GM19099 (cell line): ENCODE data around the gene DBX1.

Experiments
- POLR2A ChIP-seq: IDR thresholded peaks from 3 replicates; pipeline ENCODE4 v1.6.1; 2011; ENCODE audit warnings: low read depth; ENCODE audit not compliant: insufficient read length; ENCODE audit errors: extremely low read depth

Gene DBX1

DNA sequence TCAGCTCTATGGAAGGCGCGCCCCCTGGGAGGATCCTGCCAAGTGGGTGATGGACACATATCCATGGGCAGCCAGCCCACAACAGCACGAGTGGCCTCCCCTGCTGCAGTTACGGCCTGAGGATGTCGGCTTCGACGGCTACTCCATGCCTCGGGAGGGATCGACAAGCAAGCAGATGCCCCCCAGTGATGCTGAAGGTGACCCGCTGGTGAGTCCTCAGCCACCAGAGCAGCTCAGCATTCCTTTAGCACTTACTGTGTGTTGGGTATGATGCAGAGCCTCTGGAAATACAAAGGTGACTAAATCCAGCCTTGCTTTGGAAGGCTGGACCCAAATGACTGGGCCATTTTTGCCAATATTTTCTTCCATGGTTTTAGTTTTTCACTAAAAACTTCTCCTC, 45.7 kb downstream of the DBX1 start:
- no peak for TF ChIP-seq POLR2A

DNA sequence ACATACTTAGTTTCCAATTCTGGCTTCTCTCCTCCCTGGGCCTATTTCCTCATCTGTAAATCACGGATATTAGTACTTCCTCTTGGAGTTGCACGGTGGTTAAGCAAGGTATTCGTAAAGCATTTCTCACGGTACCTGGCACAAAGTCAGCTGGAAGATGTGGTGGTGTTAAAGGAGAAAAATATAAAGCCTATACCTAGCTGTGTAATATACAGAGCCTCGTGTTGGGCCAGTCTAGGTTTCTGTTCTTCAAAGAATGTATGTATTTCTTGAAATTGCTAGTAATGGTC, 47.2 kb downstream of the DBX1 start:
- no peak for TF ChIP-seq POLR2A

DNA sequence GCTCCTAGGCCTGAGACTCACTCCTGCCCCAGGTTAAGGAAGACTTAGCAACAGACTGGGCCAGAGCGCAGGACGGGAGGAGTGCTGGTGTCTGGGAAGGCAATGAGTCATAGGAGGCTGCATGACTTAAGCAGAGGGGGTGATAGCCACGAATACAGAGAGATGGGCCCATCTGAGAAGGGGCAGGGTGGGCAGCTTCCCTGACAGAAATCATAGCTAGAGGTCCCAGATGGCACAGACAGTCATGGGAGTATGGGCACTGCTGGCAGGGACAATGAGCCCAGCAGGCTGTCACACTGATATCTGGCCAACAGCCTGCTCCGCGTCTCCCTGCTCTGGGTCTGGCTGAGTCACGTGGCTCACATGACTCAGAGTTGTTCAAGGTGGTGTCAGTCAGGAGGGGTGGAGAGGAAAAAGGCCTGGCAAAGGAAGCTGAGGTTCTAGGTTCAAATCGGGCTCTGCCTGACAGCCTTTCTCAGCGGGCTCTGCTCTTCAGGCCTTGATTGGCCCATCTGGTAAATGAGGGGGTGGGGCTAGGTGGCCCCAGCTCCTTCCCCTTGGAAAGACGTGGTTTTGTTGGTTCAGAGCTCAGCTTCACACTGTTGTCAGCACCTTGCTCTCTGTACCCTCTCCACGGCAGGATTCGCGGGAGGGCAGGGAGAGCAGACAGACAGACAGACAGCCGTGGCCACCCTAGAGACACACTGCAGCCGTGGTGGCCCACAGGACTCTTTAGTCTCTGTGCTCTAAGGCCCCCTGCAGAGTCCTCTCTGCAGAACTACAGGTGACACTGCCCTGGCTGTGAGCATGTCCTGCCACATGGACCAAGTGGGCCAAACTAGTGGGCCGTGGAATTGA, 47.8 kb downstream of the DBX1 start:
- no peak for TF ChIP-seq POLR2A

DNA sequence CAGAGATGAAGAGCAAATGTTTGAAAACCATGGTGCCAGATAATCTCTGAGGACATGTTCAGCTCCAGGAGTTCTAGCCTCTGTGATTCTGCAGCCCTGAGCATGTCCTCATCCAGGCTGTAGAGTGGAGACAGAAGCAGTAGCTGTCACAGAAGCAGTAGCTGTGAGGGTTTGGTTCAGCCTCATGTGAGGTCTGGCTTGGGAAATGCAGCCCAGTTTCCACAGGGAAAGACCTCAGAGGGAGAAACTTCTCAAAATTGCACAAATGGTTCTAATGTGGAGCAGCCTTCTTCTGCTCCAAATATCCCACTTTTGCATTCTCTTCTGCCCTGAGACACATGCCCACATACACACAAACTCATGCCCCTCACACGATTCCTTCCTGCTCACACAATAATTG, 48.4 kb downstream of the DBX1 start:
- no peak for TF ChIP-seq POLR2A

DNA sequence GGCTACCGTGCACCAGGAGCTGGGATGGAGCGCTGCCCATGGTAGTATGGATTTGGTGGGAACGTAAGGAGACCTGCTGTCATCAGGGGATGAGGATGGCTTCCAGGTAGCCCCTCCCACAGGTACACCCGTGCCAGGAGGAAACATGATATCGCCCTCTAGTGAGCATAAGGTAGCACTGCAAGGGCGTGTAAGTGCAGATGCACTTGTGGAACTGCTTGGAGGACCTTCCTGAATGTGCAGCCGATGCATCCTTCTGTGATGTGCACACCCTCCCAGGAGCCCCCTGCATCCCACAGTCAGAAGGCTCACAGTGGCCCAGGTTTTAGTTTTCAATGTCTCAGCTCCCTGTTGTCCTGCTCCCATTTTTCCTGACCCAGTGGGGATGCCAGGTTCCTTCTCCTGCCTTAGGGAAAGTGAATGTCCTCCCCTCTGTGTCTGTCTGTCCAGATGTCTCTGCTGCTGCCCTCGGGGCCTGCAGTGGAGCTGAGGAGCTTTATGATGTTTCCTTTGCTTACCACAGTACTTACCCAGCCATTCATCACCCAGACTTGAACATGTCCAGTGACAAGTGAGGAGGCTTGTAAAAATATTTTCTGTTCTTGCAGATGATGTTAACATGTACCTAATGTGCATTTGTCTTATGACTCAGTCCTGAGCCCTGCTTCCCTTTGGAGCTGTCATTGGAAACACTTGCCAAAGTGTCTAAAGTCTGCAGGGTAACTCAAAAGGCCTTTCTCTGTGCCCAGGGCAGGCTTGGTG, 49.2 kb downstream of the DBX1 start:
- no peak for TF ChIP-seq POLR2A

DNA sequence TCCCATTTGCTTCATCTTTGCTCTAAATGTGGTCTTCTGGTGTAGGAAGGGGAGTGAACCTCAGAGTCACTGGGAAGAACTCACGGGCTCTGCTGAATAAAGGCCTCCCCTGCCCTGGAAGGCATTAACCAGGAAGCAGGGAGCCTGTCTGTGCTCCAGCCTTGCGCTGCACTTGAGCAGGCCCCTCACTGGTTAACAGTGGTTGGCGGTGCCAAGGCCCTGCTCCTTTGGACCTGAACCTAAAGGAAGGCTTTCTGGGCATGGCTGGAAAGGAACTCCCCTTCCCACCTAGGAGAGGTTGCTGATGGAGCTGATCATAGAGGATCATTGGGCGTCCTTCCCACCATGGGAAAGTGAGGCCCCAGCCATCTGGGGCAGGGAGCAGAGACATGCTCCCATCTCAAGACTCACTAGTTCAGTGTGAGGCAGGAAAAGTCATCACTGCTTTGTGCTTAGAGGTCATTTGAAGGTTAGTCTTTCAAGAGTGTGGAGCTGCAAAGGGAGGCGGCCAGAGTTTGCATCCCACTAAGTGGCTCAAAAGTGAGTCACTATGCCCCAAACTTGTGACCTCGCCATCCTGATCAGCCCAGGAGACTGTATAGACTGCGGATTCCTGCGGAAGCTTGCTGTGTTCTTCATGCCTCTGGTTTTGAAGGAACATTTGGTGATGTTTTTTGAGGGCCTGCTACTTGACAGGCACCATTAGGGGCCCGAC, 50.4 kb downstream of the DBX1 start:
- no peak for TF ChIP-seq POLR2A
